Renal cortex interstitium (tissue), 11 donors: ENCODE data around the gene HAPLN2. TPM values are rescaled to one million over a fixed set of nuclear protein-coding genes. Genes with fewer than 3 reads are reported as not detected.

Experiments
- DNase-seq, 11 donors: peaks; one replicate each; pipeline ENCODE4 v3.0.0-alpha.2; 2013; ENCODE audit warnings: low read depth in 9 of 11, low spot score in 4 of 11; ENCODE audit errors: extremely low read depth in 1 of 11
- polyA plus RNA-seq, 3 donors: library from polyadenylated mRNA; unstranded; fragments of 120-200 nt; gene quantifications; one replicate each; pipeline ENCODE4 v1.2.1, GENCODE V29; 2013; ENCODE audit not compliant: insufficient read length in 3 of 3

HAPLN2 gene
- polyA plus RNA-seq, 3 donors: 0.47 to 0.67 (median 0.57) TPM

- DNase-seq: no peak
Observed at GRCh38 chr1:156668801-156669637, 49.8 kb downstream of the HAPLN2 start.

DNA sequence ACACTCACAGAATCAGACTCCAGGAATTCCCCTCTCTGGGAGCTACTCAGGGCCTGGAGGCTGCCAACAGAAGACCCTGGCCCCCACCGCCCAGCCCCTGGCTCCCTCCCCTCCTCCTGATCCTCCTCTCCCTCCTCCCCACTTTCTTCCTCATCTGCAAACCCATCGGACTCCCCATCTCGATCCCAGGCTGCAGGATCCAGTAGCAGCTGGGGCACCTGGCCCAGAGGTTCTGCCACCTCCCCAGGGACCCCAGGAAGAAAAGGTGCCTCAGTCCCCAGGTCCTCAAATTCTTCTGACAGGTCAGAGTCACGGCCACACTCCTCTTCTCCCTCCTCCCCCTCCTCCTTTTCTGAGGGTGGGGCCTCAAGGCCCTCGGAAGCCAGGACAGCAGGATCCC, 50.6 kb downstream of the HAPLN2 start:
- no peak for DNase-seq

DNA sequence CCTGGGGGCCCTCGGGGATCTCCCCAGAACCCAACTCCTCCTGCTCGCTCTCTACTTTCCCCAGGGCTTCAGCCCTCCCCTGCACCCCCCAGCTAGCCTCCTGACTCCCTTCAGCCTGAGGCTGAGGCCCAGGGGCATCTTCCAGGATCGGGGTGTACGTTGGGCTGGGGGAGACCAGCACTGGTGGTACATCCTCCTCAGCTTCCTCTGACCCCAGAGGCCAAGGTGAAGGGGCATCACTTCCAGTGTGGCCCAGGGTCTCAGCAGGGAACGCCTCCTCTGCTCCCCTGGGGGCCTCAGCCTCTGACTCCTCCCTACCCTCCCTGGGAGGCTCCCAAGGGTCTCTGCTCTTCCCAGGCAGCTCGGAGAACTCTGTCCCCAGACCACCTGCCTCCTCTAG, 51.1 kb downstream of the HAPLN2 start:
- no peak for DNase-seq

GRCh38 chr1:156670791-156671190, 51.6 kb downstream of the HAPLN2 start:
- DNase-seq: no peak

GRCh38 chr1:156671804-156672203, 52.6 kb downstream of the HAPLN2 start:
- no peak for DNase-seq

DNA sequence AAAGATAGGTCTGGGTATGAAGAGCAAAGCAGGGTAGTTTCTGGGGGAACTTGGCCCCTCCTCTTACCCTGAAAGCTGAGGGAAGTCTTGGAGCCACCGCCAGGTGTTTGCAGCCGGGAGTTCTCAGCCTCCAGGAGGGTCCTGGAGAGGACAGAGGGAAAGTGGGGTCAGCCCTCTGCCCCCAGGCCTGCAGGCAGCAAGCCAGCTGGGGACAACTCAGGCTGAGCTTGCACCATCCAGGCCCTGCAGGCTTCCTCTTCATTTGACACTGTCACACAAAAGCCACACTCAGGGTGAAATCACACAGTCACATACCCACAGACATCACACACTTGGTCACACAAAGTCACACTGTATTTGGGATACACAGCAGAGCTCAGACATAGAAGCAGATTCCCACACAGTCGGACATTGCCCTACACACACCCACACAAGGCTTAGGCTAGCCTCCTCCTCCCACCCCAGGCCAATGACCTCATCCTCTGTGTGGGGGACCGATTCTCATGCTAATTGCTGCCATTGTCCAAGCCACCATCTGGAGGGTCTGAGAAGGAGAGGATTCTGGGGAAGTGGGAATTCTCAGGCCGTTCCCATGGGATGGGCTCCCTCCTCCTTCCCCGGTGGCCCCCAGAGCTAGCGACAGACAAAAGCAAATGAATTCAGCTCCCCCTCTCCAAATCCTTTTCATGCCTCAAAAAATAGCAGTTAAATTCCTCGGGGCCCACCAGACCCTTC, 54.3 kb downstream of the HAPLN2 start:
- DNase-seq: no peak

Other genes starting within 250 kb of the HAPLN2 start
- 10 to 100 TPM; 21.1 to 31.7 (median 25.8) TPM for gene MEF2D, start 118.6 kb upstream of the HAPLN2 start, polyA plus RNA-seq
- gene IQGAP3, start 46.9 kb upstream of the HAPLN2 start, polyA plus RNA-seq: 10 to 100 TPM; 14.2 to 15.5 (median 15.2) TPM
- gene TTC24, start 39.7 kb upstream of the HAPLN2 start, polyA plus RNA-seq: 1 to 10 TPM; 1.2 to 1.7 (median 1.5) TPM
- gene NAXE, start 27.6 kb upstream of the HAPLN2 start, polyA plus RNA-seq: 10 to 100 TPM; 67.4 to 76.4 (median 73.0) TPM
- 10 to 100 TPM; 32.9 to 36.2 (median 35.4) TPM for gene GPATCH4, start 17.9 kb upstream of the HAPLN2 start, polyA plus RNA-seq
- gene BCAN, start 22.7 kb downstream of the HAPLN2 start, polyA plus RNA-seq: 1 to 10 TPM in 1 of 3 donors, under 1 TPM in 2; 0.22 to 1.3 (median 0.23) TPM
- 100 to 1,000 TPM; 123 to 175 (median 150) TPM for gene NES, start 58.0 kb downstream of the HAPLN2 start, polyA plus RNA-seq
- gene CRABP2, start 86.2 kb downstream of the HAPLN2 start, polyA plus RNA-seq: 100 to 1,000 TPM in 1 of 3 donors, 10 to 100 TPM in 2; 91.7 to 120 (median 92.3) TPM
- 10 to 100 TPM; 34.4 to 47.3 (median 35.6) TPM for gene METTL25B, start 109.1 kb downstream of the HAPLN2 start, polyA plus RNA-seq
- gene ISG20L2, start 109.4 kb downstream of the HAPLN2 start, polyA plus RNA-seq: 10 to 100 TPM; 40.0 to 43.6 (median 41.3) TPM
- 10 to 100 TPM; 63.0 to 69.1 (median 64.1) TPM for gene MRPL24, start 121.7 kb downstream of the HAPLN2 start, polyA plus RNA-seq
- 100 to 1,000 TPM; 262 to 301 (median 270) TPM for gene HDGF, start 132.3 kb downstream of the HAPLN2 start, polyA plus RNA-seq
- gene PRCC, start 148.1 kb downstream of the HAPLN2 start, polyA plus RNA-seq: 100 to 1,000 TPM; 105 to 112 (median 111) TPM
- gene SH2D2A, start 197.4 kb downstream of the HAPLN2 start, polyA plus RNA-seq: 1 to 10 TPM in 1 of 3 donors, under 1 TPM in 2; 0.47 to 1.5 (median 0.62) TPM
- 1 to 10 TPM; 1.1 to 2.6 (median 1.6) TPM for gene INSRR, start 239.7 kb downstream of the HAPLN2 start, polyA plus RNA-seq
- 1 to 10 TPM in 2 of 3 donors, under 1 TPM in 1; 0.92 to 1.6 (median 1.5) TPM for gene NTRK1, start 241.4 kb downstream of the HAPLN2 start, polyA plus RNA-seq